BE2C (cell line): ENCODE data around the gene ZSCAN26.
A peak's percentile ranks its signal among the peaks of the same experiment; 100 is the strongest.
"Not testable (repeated sequence)": the region's sequence is repeated elsewhere in the genome, so short reads cannot be mapped to it uniquely, and the experiment has no call there.

Source experiments
- DNase-seq: peaks from one replicate; pipeline ENCODE4 v3.0.0-alpha.2; 2020
- H3K27me3 ChIP-seq: fragments of 250-450 bp; sonication (Bioruptor Pico); 2 replicates; pipeline ENCODE4 v1.5.1; 2020; ENCODE audit warnings: mild to moderate bottlenecking
- H3K36me3 ChIP-seq: fragments of 250-450 bp; sonication (Bioruptor Pico); 2 replicates; pipeline ENCODE4 v1.5.1; 2020; ENCODE audit warnings: mild to moderate bottlenecking
- H3K4me1 ChIP-seq: fragments of 250-450 bp; sonication (Bioruptor Pico); 2 replicates; pipeline ENCODE4 v1.5.1; 2020
- H3K4me3 ChIP-seq: 2 replicates; pipeline ENCODE4 v1.5.1; 2011; ENCODE audit warnings: low read depth, low read length
- H3K9me3 ChIP-seq: fragments of 250-450 bp; sonication (Bioruptor Pico); 2 replicates; pipeline ENCODE4 v1.5.1; 2020
- TF ChIP-seq, protein P1 (sequence below): IDR thresholded peaks from 2 replicates; pipeline ENCODE4 v1.5.1; 2012; ENCODE audit warnings: mild to moderate bottlenecking, low read depth, low read length

ZSCAN26 gene

GRCh38 chr6:28296520-28297060 is 29.6 kb downstream of the ZSCAN26 start:
- peaks cover 14% of the 10 kb centered on the region for H3K36me3 ChIP-seq
- H3K9me3 ChIP-seq, result no peaks in the 10 kb centered on the region
- TF ChIP-seq, protein P1, sequence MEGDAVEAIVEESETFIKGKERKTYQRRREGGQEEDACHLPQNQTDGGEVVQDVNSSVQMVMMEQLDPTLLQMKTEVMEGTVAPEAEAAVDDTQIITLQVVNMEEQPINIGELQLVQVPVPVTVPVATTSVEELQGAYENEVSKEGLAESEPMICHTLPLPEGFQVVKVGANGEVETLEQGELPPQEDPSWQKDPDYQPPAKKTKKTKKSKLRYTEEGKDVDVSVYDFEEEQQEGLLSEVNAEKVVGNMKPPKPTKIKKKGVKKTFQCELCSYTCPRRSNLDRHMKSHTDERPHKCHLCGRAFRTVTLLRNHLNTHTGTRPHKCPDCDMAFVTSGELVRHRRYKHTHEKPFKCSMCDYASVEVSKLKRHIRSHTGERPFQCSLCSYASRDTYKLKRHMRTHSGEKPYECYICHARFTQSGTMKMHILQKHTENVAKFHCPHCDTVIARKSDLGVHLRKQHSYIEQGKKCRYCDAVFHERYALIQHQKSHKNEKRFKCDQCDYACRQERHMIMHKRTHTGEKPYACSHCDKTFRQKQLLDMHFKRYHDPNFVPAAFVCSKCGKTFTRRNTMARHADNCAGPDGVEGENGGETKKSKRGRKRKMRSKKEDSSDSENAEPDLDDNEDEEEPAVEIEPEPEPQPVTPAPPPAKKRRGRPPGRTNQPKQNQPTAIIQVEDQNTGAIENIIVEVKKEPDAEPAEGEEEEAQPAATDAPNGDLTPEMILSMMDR, result no peak
- H3K27me3 ChIP-seq, result no peaks in the 10 kb centered on the region
- no peaks in the 10 kb centered on the region for H3K4me1 ChIP-seq
- DNase-seq, result no peak
- no peak overlapping the region for H3K4me3 ChIP-seq

GRCh38 chr6:28303570-28303969 is 36.6 kb downstream of the ZSCAN26 start:
- TF ChIP-seq, protein P1, result no peak
- H3K9me3 ChIP-seq, result no peaks in the 10 kb centered on the region
- no peaks in the 10 kb centered on the region for H3K27me3 ChIP-seq
- H3K4me1 ChIP-seq, result no peaks in the 10 kb centered on the region
- no peak overlapping the region for H3K4me3 ChIP-seq
- no peaks in the 10 kb centered on the region; the same call in 1 of the 2 replicates for H3K36me3 ChIP-seq
- DNase-seq, result no peak

DNA sequence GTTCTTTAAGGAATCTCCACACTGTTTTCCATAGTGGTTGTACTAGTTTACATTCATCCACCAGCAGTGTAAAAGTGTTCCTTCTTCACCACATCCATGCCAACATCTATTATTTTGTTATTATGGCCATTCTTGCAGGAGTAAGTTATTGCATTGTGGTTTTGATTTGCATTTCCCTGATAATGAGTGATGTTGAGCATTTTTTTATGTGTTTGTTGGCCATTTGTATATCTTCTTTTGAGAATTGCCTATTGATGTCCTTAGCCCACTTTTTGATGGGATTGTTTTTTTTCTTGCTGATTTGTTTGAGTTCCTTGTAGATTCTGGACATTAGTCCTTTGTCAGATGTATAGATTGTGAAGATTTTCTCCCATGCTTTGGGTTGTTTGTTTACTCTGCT is 39.4 kb downstream of the ZSCAN26 start:
- H3K9me3 ChIP-seq, H3K36me3 ChIP-seq, H3K27me3 ChIP-seq, H3K4me3 ChIP-seq, DNase-seq, H3K4me1 ChIP-seq: not testable (repeated sequence)

- H3K27me3 ChIP-seq, result no peaks in the 10 kb centered on the region
- TF ChIP-seq, protein P1, result no peak
- no peak overlapping the region for H3K4me3 ChIP-seq
- H3K9me3 ChIP-seq, result no peaks in the 10 kb centered on the region
- H3K36me3 ChIP-seq, result no peaks in the 10 kb centered on the region
- peak; percentile 18 for DNase-seq
- H3K4me1 ChIP-seq, result peaks cover 10% of the 10 kb centered on the region; the same call in 1 of the 2 replicates
These were observed 44.3 kb downstream of the ZSCAN26 start for GRCh38 chr6:28311139-28311823.

DNA sequence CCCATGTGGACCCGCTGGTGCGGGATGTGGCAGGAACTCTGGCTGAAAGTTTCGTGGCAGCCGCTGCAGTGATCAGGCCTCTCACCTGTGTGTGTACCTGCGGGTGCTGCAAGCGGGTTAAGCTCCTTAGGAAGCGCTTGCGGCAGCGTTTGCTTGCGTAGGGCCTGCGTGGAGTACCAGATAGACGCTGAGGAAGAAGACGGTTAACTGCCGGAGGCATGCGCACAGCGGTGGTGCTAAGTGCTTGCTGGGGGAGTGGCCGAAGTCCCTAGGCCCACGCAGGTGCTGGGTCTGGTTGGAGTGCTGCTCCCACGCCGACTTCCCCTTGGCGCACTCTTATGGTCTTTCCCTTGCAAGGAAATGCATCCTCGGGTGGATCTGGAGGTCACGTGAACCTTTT is 46.0 kb downstream of the ZSCAN26 start:
- TF ChIP-seq, protein P1, result no peak
- DNase-seq, result no peak
- Histone ChIP-seq H3K9me3 (no peaks in the 10 kb centered on the region), H3K27me3 (no peaks in the 10 kb centered on the region), H3K36me3 (no peaks in the 10 kb centered on the region), H3K4me1 (peaks cover 10% of the 10 kb centered on the region; the same call in 1 of the 2 replicates), H3K4me3 (no peak overlapping the region)

GRCh38 chr6:28315628-28316027 is 48.7 kb downstream of the ZSCAN26 start:
- H3K9me3 ChIP-seq, result no peaks in the 10 kb centered on the region
- TF ChIP-seq, protein P1, result no peak
- no peaks in the 10 kb centered on the region for H3K27me3 ChIP-seq
- H3K36me3 ChIP-seq, result no peaks in the 10 kb centered on the region
- peaks cover 10% of the 10 kb centered on the region; the same call in 1 of the 2 replicates for H3K4me1 ChIP-seq
- peak; percentile 74 for DNase-seq
- no peak overlapping the region for H3K4me3 ChIP-seq

DNA sequence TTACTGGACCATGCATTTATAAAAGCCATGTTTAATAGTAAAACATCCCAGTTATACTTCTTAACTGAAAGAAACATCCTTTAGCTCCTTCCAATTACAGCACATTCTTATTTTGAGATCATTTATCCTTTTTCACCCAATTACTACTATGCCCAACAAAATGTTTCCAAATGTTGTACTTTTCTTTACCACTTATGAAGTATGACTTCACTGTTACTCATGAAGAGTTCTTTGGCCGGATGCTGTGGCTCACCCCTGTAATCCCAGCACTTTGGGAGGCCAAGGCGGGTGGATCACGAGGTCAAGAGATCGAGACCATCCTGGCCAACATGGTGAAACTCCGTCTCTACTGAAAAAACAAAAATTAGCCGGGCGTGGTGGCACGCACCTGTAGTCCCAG is 50.9 kb downstream of the ZSCAN26 start:
- H3K36me3 ChIP-seq, DNase-seq, H3K9me3 ChIP-seq, H3K27me3 ChIP-seq, H3K4me3 ChIP-seq, H3K4me1 ChIP-seq: not testable (repeated sequence)
